ENCODE data around the gene PCSK9.

Gene PCSK9

DNA sequence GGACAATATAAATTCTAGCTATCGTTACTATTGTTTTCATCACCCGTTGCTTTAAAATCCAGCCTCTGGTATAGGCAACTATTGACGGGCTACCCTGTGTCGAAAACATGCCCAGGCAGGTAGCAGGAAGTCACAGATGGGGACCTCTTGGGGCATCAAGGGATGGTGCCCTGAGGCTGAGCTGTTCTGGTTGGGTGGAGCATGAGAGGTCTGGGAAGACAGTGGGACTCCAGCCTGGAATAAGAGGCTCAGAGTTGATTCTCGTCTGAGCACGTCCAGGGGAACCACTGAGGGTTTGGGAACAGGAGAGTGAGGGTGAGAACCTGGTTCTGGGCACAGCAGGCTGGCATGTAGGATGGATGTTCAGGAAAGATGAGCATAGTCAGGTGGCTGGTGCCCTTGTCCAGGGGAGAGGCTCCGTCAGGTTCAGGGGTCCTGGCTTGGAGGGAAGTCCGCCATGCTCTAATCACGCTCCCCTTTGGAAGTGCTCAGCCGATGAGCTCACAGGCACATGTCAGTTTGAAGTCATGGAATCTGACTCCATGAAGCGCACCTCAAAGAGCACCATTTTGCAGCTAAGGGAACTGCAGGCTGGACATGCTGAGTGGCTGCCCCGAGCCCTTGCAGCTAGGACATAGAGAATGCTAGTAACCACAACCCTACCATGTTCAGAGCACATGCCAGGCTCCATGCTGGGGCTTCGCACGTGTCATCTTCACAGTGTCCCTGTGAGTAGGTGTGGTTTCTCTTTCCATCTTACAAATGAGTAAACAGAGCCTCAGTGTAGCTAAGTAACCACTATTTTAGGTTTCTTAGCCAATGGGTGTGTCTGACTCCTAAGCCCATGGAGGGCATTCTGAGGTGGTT, 21.0 kb downstream of the PCSK9 start:
- TF ChIP-seq, protein P1, sequence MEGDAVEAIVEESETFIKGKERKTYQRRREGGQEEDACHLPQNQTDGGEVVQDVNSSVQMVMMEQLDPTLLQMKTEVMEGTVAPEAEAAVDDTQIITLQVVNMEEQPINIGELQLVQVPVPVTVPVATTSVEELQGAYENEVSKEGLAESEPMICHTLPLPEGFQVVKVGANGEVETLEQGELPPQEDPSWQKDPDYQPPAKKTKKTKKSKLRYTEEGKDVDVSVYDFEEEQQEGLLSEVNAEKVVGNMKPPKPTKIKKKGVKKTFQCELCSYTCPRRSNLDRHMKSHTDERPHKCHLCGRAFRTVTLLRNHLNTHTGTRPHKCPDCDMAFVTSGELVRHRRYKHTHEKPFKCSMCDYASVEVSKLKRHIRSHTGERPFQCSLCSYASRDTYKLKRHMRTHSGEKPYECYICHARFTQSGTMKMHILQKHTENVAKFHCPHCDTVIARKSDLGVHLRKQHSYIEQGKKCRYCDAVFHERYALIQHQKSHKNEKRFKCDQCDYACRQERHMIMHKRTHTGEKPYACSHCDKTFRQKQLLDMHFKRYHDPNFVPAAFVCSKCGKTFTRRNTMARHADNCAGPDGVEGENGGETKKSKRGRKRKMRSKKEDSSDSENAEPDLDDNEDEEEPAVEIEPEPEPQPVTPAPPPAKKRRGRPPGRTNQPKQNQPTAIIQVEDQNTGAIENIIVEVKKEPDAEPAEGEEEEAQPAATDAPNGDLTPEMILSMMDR (IDR thresholded peaks at IDR 0.05): no peak

- TF ChIP-seq, protein P1 (IDR thresholded peaks at IDR 0.05): no peak
Measured at GRCh38 chr1:55061000-55061705, 21.8 kb downstream of the PCSK9 start.

- TF ChIP-seq, protein P1 (IDR thresholded peaks at IDR 0.05): no peak
Measured at GRCh38 chr1:55061706-55062321, 22.5 kb downstream of the PCSK9 start.

GRCh38 chr1:55062801-55063576, 23.6 kb downstream of the PCSK9 start:
- TF ChIP-seq, protein P1 (IDR thresholded peaks at IDR 0.05): no peak

DNA sequence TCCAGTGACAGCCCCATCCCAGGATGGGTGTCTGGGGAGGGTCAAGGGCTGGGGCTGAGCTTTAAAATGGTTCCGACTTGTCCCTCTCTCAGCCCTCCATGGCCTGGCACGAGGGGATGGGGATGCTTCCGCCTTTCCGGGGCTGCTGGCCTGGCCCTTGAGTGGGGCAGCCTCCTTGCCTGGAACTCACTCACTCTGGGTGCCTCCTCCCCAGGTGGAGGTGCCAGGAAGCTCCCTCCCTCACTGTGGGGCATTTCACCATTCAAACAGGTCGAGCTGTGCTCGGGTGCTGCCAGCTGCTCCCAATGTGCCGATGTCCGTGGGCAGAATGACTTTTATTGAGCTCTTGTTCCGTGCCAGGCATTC, 24.2 kb downstream of the PCSK9 start:
- TF ChIP-seq, protein P1 (IDR thresholded peaks at IDR 0.05): no peak

DNA sequence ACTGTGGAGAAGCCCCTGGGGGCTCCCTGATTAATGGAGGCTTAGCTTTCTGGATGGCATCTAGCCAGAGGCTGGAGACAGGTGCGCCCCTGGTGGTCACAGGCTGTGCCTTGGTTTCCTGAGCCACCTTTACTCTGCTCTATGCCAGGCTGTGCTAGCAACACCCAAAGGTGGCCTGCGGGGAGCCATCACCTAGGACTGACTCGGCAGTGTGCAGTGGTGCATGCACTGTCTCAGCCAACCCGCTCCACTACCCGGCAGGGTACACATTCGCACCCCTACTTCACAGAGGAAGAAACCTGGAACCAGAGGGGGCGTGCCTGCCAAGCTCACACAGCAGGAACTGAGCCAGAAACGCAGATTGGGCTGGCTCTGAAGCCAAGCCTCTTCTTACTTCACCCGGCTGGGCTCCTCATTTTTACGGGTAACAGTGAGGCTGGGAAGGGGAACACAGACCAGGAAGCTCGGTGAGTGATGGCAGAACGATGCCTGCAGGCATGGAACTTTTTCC, 24.8 kb downstream of the PCSK9 start:
- TF ChIP-seq, protein P1 (IDR thresholded peaks at IDR 0.05): 0 out of 2 replicates have a peak, but pooled peaks have one; percentile 24

- TF ChIP-seq, protein P1 (IDR thresholded peaks at IDR 0.05): no peak
Measured at GRCh38 chr1:55064861-55065263, 25.5 kb downstream of the PCSK9 start.
